Naive thymus-derived CD4-positive, alpha-beta T cell (primary cell): ENCODE measurements around the gene SLCO6A1. TPM values are rescaled to one million over a fixed set of nuclear protein-coding genes. Genes with fewer than 3 reads are reported as not detected.
A peak's percentile ranks its signal among the peaks of the same experiment; 100 is the strongest.

Experiments
- ATAC-seq: fragments of 150-1000 bp; cut with Tn5 transposase; 2 replicates; pipeline ENCODE4 v1.10.0; 2021; ENCODE audit warnings: mild to moderate bottlenecking, moderate library complexity
- CTCF ChIA-PET: fragments of 350-600 bp; sonication (Branson Sonifier 250); formaldehyde crosslinking; loops from one replicate; lab custom pipeline; 2021; ENCODE audit warnings: antibody characterized with exemption; lab: Charles Lee
- POLR2A ChIA-PET: fragments of 350-600 bp; sonication (Branson Sonifier 250); formaldehyde crosslinking; loops from one replicate; lab custom pipeline; 2021; ENCODE audit warnings: antibody characterized with exemption, inconsistent platforms; lab: Charles Lee
- DNase-seq, 9 donors: peaks; one replicate each; pipeline versions ENCODE4 v3.0.0 to v3.0.0-alpha.2; 2020 to 2022; ENCODE audit warnings: mixed read lengths in 1 of 9
- H3K27ac ChIP-seq: one replicate; pipeline ENCODE4 v1.7.0; 2013; ENCODE audit warnings: mild to moderate bottlenecking, low read depth, low read length, moderate library complexity
- H3K27me3 ChIP-seq, 2 donors: one replicate each; pipeline ENCODE4 v1.7.0; 2013; ENCODE audit warnings: low read length in 2 of 2, mild to moderate bottlenecking in 2 of 2, moderate library complexity in 2 of 2; ENCODE audit not compliant: control insufficient read depth in 2 of 2, insufficient read depth in 2 of 2
- H3K36me3 ChIP-seq, 3 experiments: 1 replicate in 2 of 3; 2 replicates in 1 of 3; pipeline ENCODE4 v1.7.0; 2013; ENCODE audit warnings: low read length in 3 of 3, mild to moderate bottlenecking in 3 of 3, moderate library complexity in 1 of 3; ENCODE audit not compliant: insufficient read depth in 3 of 3, control insufficient read depth in 2 of 3
- H3K4me1 ChIP-seq, 2 donors: one replicate each; pipeline ENCODE4 v1.7.0; 2013; ENCODE audit warnings: low read length in 2 of 2, mild to moderate bottlenecking in 2 of 2, moderate library complexity in 1 of 2; ENCODE audit not compliant: control insufficient read depth in 2 of 2, insufficient read depth in 2 of 2
- H3K4me3 ChIP-seq: 2 replicates; pipeline ENCODE4 v1.7.0; 2013; ENCODE audit warnings: mild to moderate bottlenecking, low read length
- H3K9me3 ChIP-seq, 3 experiments: 1 replicate in 2 of 3; 2 replicates in 1 of 3; pipeline ENCODE4 v1.7.0; 2013; ENCODE audit warnings: low read length in 3 of 3; ENCODE audit not compliant: control insufficient read depth in 2 of 3
- H3K27ac Mint-ChIP-seq, 9 donors: one replicate each; pipeline ENCODE4 v1.8.0; 2020 to 2022; ENCODE audit warnings: mixed read lengths in 9 of 9, mild to moderate bottlenecking in 8 of 9, moderate library complexity in 5 of 9, inconsistent platforms in 2 of 9
- H3K27me3 Mint-ChIP-seq, 5 donors: one replicate each; pipeline ENCODE4 v1.8.0; 2021 to 2022; ENCODE audit warnings: mixed read lengths in 5 of 5, mild to moderate bottlenecking in 1 of 5
- H3K36me3 Mint-ChIP-seq, 5 donors: one replicate each; pipeline ENCODE4 v1.8.0; 2020 to 2022; ENCODE audit warnings: mixed read lengths in 5 of 5, mild to moderate bottlenecking in 3 of 5, inconsistent platforms in 1 of 5
- H3K4me1 Mint-ChIP-seq, 7 donors: one replicate each; pipeline ENCODE4 v1.8.0; 2020 to 2022; ENCODE audit warnings: mixed read lengths in 7 of 7, mild to moderate bottlenecking in 3 of 7, inconsistent platforms in 1 of 7
- H3K4me3 Mint-ChIP-seq, 10 donors: one replicate each; pipeline ENCODE4 v1.8.0; 2020 to 2022; ENCODE audit warnings: mild to moderate bottlenecking in 10 of 10, mixed read lengths in 10 of 10, moderate library complexity in 6 of 10, inconsistent platforms in 2 of 10
- H3K9me3 Mint-ChIP-seq, 11 donors: one replicate each; pipeline ENCODE4 v1.8.0; 2020 to 2022; ENCODE audit warnings: mixed read lengths in 11 of 11, mild to moderate bottlenecking in 4 of 11, inconsistent platforms in 1 of 11, moderate library complexity in 1 of 11
- intact Hi-C, 2 donors: fragments of 100-400 bp; cut with micrococcal nuclease; formaldehyde crosslinking; loops; one replicate each; pipeline ENCODE4 v1.15.1; 2023
- polyA plus RNA-seq, 2 donors: library from polyadenylated mRNA; unstranded; fragments of 300-500 nt; fragmentation: Illumina TruSeq; gene quantifications; one replicate each; pipeline ENCODE4 v1.2.3, GENCODE V29; 2021
- total RNA-seq, 6 experiments: library from RNA in 5 of 6; stranded (reverse) in 5 of 6; gene quantifications; 1 replicate in 5 of 6; 2 replicates in 1 of 6; pipeline ENCODE4 v1.2.3 and lab custom pipeline; 2021 to 2026

Gene SLCO6A1
- total and polyA plus RNA-seq, 7 experiments from 2014 or later: not detected

- Histone ChIP-seq H3K4me3 (no peak overlapping the region), H3K4me1 (no peaks in the 10 kb centered on the region), H3K36me3 (no peaks in the 10 kb centered on the region), H3K27ac (no peak overlapping the region), H3K9me3 (no peaks in the 10 kb centered on the region), H3K27me3 (no peaks in the 10 kb centered on the region)
- Mint-ChIP-seq H3K27me3 (peaks cover 0 to 14% (median 5%) of the 10 kb centered on the region in 5 donors), H3K4me1 (no peaks in the 10 kb centered on the region), H3K27ac (no peak overlapping the region), H3K9me3 (no peaks in the 10 kb centered on the region), H3K4me3 (no peak overlapping the region), H3K36me3 (no peaks in the 10 kb centered on the region)
- ATAC-seq (no peak), DNase-seq (no peak)
- POLR2A ChIA-PET: no interaction called here
- intact Hi-C loops: loop anchor here (5.0 kb wide), 2 partner anchors 435 to 600 kb away; no protein-coding TSS in a partner anchor
- CTCF ChIA-PET: interaction anchor here (1.1 to 1.3 kb wide), 2 partner anchors 602 to 688 kb away, joined by 3 read pairs; no protein-coding TSS in a partner anchor
Measured at GRCh38 chr5:102537011-102537410, 38.2 kb upstream of the SLCO6A1 start.

- intact Hi-C loops: loop anchor here (1.0 to 5.0 kb wide), 5 partner anchors 436 to 688 kb away; no protein-coding TSS in a partner anchor
- ATAC-seq (no peak), DNase-seq (peak in 1 of 9 donors; percentile 1)
- Mint-ChIP-seq H3K27me3 (peaks cover 0 to 14% (median 5%) of the 10 kb centered on the region in 5 donors), H3K9me3 (no peaks in the 10 kb centered on the region), H3K4me3 (no peak overlapping the region), H3K27ac (no peak overlapping the region), H3K36me3 (no peaks in the 10 kb centered on the region), H3K4me1 (no peaks in the 10 kb centered on the region)
- Histone ChIP-seq H3K4me3 (no peak overlapping the region), H3K27ac (no peak overlapping the region), H3K4me1 (no peaks in the 10 kb centered on the region), H3K27me3 (no peaks in the 10 kb centered on the region), H3K36me3 (no peaks in the 10 kb centered on the region), H3K9me3 (no peaks in the 10 kb centered on the region)
- CTCF ChIA-PET: interaction anchor here (0.8 to 1.3 kb wide), 2 partner anchors 603 to 688 kb away, joined by 3 read pairs; no protein-coding TSS in a partner anchor
- POLR2A ChIA-PET: no interaction called here
Measured at GRCh38 chr5:102536323-102536928, 37.6 kb upstream of the SLCO6A1 start.

- no peak overlapping the region for H3K4me3 ChIP-seq
- no peaks in the 10 kb centered on the region for H3K36me3 Mint-ChIP-seq
- no peaks in the 10 kb centered on the region for H3K9me3 Mint-ChIP-seq
- ChIA-PET CTCF (no interaction called here), POLR2A (no interaction called here)
- intact Hi-C loops: no loop called here
- H3K4me1 ChIP-seq: no peaks in the 10 kb centered on the region
- no peak overlapping the region for H3K27ac ChIP-seq
- no peak for ATAC-seq
- no peaks in the 10 kb centered on the region for H3K9me3 ChIP-seq
- no peak overlapping the region for H3K4me3 Mint-ChIP-seq
- H3K27ac Mint-ChIP-seq: no peak overlapping the region
- no peaks in the 10 kb centered on the region for H3K4me1 Mint-ChIP-seq
- H3K27me3 ChIP-seq: no peaks in the 10 kb centered on the region
- no peaks in the 10 kb centered on the region for H3K36me3 ChIP-seq
- peaks cover 0 to 18% (median 8%) of the 10 kb centered on the region in 5 donors for H3K27me3 Mint-ChIP-seq
- no peak for DNase-seq
Measured at GRCh38 chr5:102532123-102532522, 33.3 kb upstream of the SLCO6A1 start.

- Histone ChIP-seq H3K4me1 (no peaks in the 10 kb centered on the region), H3K36me3 (no peaks in the 10 kb centered on the region), H3K4me3 (no peak overlapping the region), H3K9me3 (no peaks in the 10 kb centered on the region), H3K27ac (no peak overlapping the region), H3K27me3 (no peaks in the 10 kb centered on the region)
- no peak for DNase-seq
- H3K4me3 Mint-ChIP-seq: no peak overlapping the region
- ChIA-PET CTCF (no interaction called here), POLR2A (no interaction called here)
- H3K9me3 Mint-ChIP-seq: no peaks in the 10 kb centered on the region
- H3K4me1 Mint-ChIP-seq: no peaks in the 10 kb centered on the region
- H3K36me3 Mint-ChIP-seq: no peaks in the 10 kb centered on the region
- peaks cover 0 to 17% (median 8%) of the 10 kb centered on the region in 5 donors for H3K27me3 Mint-ChIP-seq
- peak; percentile 47 for ATAC-seq
- H3K27ac Mint-ChIP-seq: no peak overlapping the region
- intact Hi-C loops: loop anchor here in 1 of 2 donors (1.0 kb wide), 1 partner anchor 8 kb away; no protein-coding TSS in a partner anchor
Measured at GRCh38 chr5:102531506-102531905, 32.7 kb upstream of the SLCO6A1 start.

GRCh38 chr5:102529447-102529846 lies 30.6 kb upstream of the SLCO6A1 start:
- H3K9me3 ChIP-seq: no peaks in the 10 kb centered on the region
- POLR2A ChIA-PET: no interaction called here
- no peaks in the 10 kb centered on the region for H3K27me3 ChIP-seq
- no peaks in the 10 kb centered on the region for H3K4me1 ChIP-seq
- no peaks in the 10 kb centered on the region for H3K4me1 Mint-ChIP-seq
- H3K4me3 ChIP-seq: no peak overlapping the region
- intact Hi-C loops: no loop called here
- DNase-seq (no peak), ATAC-seq (no peak)
- CTCF ChIA-PET: no interaction called here
- peaks cover 0 to 18% (median 10%) of the 10 kb centered on the region in 5 donors for H3K27me3 Mint-ChIP-seq
- peaks cover 0 to 2% (median 0%) of the 10 kb centered on the region in 5 donors for H3K36me3 Mint-ChIP-seq
- peaks cover 0 to 2% (median under 1%) of the 10 kb centered on the region in 11 donors for H3K9me3 Mint-ChIP-seq
- no peak overlapping the region for H3K4me3 Mint-ChIP-seq
- H3K36me3 ChIP-seq: no peaks in the 10 kb centered on the region
- no peak overlapping the region for H3K27ac ChIP-seq
- no peak overlapping the region for H3K27ac Mint-ChIP-seq

GRCh38 chr5:102529031-102529430 lies 30.2 kb upstream of the SLCO6A1 start:
- H3K4me3 ChIP-seq: no peak overlapping the region
- POLR2A ChIA-PET: no interaction called here
- Mint-ChIP-seq H3K27me3 (peaks cover 0 to 22% (median 13%) of the 10 kb centered on the region in 5 donors), H3K27ac (no peak overlapping the region), H3K36me3 (peaks cover 0 to 4% (median 0%) of the 10 kb centered on the region in 5 donors), H3K4me1 (no peaks in the 10 kb centered on the region), H3K9me3 (peaks cover 1 to 6% (median 4%) of the 10 kb centered on the region in 11 donors), H3K4me3 (no peak overlapping the region)
- H3K36me3 ChIP-seq: no peaks in the 10 kb centered on the region
- DNase-seq: no peak
- intact Hi-C loops: no loop called here
- H3K27ac ChIP-seq: no peak overlapping the region
- ATAC-seq: no peak
- CTCF ChIA-PET: no interaction called here
- no peaks in the 10 kb centered on the region for H3K4me1 ChIP-seq
- no peaks in the 10 kb centered on the region for H3K9me3 ChIP-seq
- H3K27me3 ChIP-seq: no peaks in the 10 kb centered on the region

GRCh38 chr5:102528600-102528999 lies 29.8 kb upstream of the SLCO6A1 start:
- H3K4me1 Mint-ChIP-seq: peaks cover 0 to 2% (median 0%) of the 10 kb centered on the region in 7 donors
- Histone ChIP-seq H3K4me1 (no peaks in the 10 kb centered on the region), H3K4me3 (no peak overlapping the region), H3K27me3 (no peaks in the 10 kb centered on the region), H3K36me3 (no peaks in the 10 kb centered on the region), H3K27ac (no peak overlapping the region), H3K9me3 (no peaks in the 10 kb centered on the region)
- CTCF ChIA-PET: no interaction called here
- no peak overlapping the region for H3K27ac Mint-ChIP-seq
- DNase-seq: no peak
- H3K27me3 Mint-ChIP-seq: peaks cover 0 to 22% (median 13%) of the 10 kb centered on the region in 5 donors
- ATAC-seq: no peak
- H3K9me3 Mint-ChIP-seq: peaks cover 1 to 10% (median 5%) of the 10 kb centered on the region in 11 donors
- POLR2A ChIA-PET: no interaction called here
- no peak overlapping the region for H3K4me3 Mint-ChIP-seq
- H3K36me3 Mint-ChIP-seq: peaks cover 0 to 4% (median 0%) of the 10 kb centered on the region in 5 donors
- intact Hi-C loops: no loop called here
